NB4 (cell line): Measurements from ENCODE around the gene MXD4.

Experiments
- DNase-seq: peaks from one replicate; pipeline ENCODE4 v3.0.0; 2010; ENCODE audit warnings: low read depth
- H3K4me3 ChIP-seq: one replicate; pipeline ENCODE4 v1.5.1; 2011; ENCODE audit warnings: mild to moderate bottlenecking, low read depth, low read length, moderate library complexity
- MYC ChIP-seq: IDR thresholded peaks from 2 replicates; pipeline ENCODE4 v1.6.1; 2011; ENCODE audit warnings: low read depth, low read length
- POLR2A ChIP-seq: IDR thresholded peaks from 2 replicates; pipeline ENCODE4 v1.6.1; 2011; ENCODE audit warnings: mild to moderate bottlenecking; ENCODE audit not compliant: insufficient read length; ENCODE audit errors: extremely low read depth
- TF ChIP-seq, protein P1 (sequence below): IDR thresholded peaks from 2 replicates; pipeline ENCODE4 v1.6.1; 2011; ENCODE audit warnings: low read depth, low read length
- TF ChIP-seq, protein P2 (sequence below): IDR thresholded peaks from one replicate; pipeline ENCODE4 v1.5.1; 2012; ENCODE audit warnings: low read depth, low read length

Gene MXD4, protein sequence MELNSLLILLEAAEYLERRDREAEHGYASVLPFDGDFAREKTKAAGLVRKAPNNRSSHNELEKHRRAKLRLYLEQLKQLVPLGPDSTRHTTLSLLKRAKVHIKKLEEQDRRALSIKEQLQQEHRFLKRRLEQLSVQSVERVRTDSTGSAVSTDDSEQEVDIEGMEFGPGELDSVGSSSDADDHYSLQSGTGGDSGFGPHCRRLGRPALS

DNA sequence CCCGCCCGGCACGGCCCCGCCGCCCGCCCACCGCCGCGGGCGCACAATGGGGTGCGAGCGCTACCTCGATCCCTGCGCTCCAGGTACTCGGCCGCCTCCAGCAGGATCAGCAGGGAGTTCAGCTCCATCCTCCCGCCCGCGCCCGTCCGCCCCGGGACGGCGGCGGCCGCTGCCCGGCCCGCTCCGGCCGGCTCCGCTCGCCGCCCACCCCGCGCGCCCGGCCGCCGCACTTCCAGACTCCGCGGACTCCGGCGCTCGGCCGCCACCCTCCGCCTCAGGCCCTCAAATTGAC, at the start of gene MXD4:
Gene MXD4, minus strand, starts transcription at position 257 of the 292 bp plus-strand sequence. Its CDS starts 129 bp downstream, at position 128.
- TF ChIP-seq, protein P1, sequence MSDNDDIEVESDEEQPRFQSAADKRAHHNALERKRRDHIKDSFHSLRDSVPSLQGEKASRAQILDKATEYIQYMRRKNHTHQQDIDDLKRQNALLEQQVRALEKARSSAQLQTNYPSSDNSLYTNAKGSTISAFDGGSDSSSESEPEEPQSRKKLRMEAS = no peak
- TF ChIP-seq, protein P2, sequence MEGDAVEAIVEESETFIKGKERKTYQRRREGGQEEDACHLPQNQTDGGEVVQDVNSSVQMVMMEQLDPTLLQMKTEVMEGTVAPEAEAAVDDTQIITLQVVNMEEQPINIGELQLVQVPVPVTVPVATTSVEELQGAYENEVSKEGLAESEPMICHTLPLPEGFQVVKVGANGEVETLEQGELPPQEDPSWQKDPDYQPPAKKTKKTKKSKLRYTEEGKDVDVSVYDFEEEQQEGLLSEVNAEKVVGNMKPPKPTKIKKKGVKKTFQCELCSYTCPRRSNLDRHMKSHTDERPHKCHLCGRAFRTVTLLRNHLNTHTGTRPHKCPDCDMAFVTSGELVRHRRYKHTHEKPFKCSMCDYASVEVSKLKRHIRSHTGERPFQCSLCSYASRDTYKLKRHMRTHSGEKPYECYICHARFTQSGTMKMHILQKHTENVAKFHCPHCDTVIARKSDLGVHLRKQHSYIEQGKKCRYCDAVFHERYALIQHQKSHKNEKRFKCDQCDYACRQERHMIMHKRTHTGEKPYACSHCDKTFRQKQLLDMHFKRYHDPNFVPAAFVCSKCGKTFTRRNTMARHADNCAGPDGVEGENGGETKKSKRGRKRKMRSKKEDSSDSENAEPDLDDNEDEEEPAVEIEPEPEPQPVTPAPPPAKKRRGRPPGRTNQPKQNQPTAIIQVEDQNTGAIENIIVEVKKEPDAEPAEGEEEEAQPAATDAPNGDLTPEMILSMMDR = no peak
- TF ChIP-seq MYC (no peak), POLR2A (no peak)
- H3K4me3 ChIP-seq = peak within 1 kb of the TSS; percentile 55
- DNase-seq = no peak

DNA sequence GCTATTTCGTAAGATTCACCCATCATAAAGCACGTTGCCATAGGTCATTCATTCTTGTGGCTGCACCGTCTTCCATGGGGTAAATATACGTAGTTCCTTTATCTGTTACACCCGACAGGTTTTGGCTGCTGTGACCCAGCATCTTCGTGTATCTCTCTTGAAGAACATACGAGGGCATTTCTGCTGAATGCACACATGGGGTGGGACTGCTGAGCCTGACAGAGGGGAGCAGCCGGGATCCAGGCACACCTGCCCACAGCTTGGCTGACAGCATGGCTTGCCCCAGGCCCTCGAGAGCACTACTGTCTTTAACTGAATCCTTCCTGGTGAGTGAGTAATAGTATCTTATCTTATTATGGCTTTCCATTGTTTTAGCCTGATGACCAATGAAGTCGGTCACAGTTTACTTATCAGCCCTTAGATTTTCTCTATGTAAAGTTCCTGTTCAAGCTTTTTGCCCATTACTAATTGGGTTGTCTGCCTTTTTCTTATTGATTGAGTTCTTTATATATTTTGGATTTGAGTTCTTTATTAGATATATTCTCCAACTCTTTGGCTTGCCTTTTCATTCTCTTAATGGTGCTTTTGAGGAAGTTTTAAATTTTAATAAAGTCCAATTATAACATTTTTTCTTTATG, 45.0 kb upstream of the MXD4 start:
- DNase-seq = peak; percentile 78
- TF ChIP-seq, protein P2 = no peak
- TF ChIP-seq, protein P1 = peak; percentile 33; the same call in 1 of the 2 replicates

DNA sequence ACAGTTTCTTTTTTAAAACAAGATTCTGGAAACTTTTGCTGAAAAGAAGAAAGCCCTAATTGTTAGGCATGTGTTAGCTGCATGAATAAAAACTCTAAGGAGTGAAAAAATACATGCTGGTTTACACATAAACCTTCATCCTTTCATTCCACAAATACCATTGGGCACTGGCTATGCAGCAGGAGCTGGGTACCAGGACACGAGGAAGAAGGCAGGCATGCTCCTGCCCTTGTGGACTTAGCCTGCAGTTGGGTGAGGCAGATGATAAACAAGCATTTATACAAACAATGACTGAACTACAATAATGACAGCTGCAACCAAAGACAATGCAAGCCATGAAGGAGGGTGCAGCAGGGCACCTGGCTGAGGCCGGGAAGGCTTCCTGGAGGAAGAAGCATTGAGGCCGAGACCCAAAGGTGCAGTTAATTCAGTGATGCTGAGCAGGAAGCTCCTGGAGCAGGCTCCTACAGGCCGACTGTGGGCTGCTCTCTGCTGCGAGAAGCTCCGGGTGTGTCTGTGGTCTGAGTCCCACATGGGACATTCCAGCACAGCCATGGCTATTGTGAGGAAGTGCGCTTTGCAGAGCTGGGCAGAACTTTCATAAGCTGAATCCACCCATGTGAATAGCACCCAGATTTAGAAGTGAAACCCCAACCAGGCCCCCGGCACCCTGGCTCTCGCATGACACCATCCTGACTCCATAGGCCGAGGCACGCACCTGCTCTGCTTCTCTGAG, 44.0 kb upstream of the MXD4 start:
- H3K4me3 ChIP-seq = no peak overlapping the region
- peak; percentile 87 for DNase-seq
- TF ChIP-seq POLR2A = no peak
- TF ChIP-seq, protein P1 = no peak
- TF ChIP-seq, protein P2 = no peak
- TF ChIP-seq MYC = no peak

More for the DNA sequence above, 45.0 kb upstream of the MXD4 start:
- no peak overlapping the region for H3K4me3 ChIP-seq

DNA sequence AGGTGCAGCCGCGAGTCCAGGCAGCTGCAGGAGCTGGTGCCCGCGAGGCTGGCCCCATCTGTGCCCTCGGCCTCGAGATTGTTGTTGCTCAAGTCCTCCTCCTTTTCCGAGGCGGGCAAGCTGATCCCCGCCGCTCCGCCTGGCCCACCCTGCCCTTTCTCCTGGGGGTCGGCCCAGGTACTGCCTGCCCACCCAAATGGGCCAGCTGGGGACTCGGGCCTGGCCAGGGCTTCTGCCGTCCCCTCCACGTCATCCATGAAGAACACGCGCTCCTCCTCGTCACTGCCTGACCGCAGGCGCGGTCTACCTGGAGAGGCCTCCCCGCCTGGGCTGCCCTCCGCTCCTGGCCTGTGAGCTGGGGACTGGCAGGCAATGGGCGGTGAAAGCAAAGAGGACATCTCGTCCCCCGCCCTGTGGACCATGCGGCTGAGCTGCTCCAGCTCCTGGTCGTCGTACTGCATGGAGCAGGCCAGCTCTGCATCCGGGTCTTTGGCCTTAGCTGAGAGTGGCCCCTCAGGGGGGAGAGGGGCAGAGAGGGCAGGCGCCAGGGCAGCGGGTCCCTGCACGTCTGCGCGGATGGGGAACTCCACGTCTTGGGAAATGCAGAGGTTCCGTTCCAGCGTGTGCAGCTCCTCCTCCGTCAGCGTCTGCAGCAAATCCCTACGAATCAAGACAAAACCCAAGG, 43.1 kb upstream of the MXD4 start:
- TF ChIP-seq, protein P1 = no peak
- TF ChIP-seq MYC (no peak), POLR2A (no peak)

DNA sequence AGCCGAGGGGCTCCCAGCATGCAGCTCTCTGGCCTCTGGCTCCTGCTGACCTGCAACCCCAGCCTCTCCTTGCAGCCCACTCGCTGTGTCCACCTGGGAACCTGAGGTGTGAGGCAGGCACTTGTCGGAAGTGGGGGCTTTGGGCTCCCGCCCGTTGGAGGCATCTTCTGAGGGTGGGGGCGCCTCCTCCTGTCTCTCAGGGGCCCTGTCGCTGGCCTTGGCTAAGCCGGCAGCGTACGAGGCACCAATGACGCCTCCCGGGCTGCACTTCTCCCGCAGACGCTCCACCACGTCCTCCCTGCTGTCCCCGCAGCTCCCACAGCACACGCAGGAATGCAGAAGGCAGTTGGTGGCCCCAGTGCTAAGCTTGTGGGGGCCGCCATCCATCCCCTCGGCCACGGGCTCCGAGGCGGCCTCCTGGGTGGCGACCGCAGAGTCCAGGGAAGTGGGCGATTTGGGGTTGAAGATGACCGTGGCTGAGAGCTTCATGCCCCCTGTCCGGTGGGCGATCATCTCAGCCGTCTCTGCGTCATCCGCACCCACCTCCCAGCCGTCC, 42.5 kb upstream of the MXD4 start:
- no peak overlapping the region for H3K4me3 ChIP-seq
- TF ChIP-seq POLR2A = no peak
- TF ChIP-seq, protein P1 = no peak
- TF ChIP-seq, protein P2 = no peak
- no peak for TF ChIP-seq MYC
- no peak for DNase-seq

More for the DNA sequence above, 43.1 kb upstream of the MXD4 start:
- DNase-seq = no peak
- no peak overlapping the region for H3K4me3 ChIP-seq
